K562 (cell line): ENCODE measurements around the gene SLC22A23. TPM values are rescaled to one million over a fixed set of nuclear protein-coding genes. Genes with fewer than 3 reads are reported as not detected.

Experiments
- ATAC-seq: fragments of 200-7000 bp; cut with Tn5 transposase; 3 replicates; pipeline ENCODE4 v1.9.1; 2020; ENCODE audit warnings: moderate library complexity
- Bru-seq: library from RNA; stranded (reverse); fragments of 400-500 nt; gene quantifications from one replicate; lab custom pipeline; 2021; lab: Mats Ljungman, UMichigan
- BruChase-seq, 2 experiments: library from RNA; stranded (reverse); fragments of 400-500 nt; gene quantifications; one replicate each; lab custom pipeline; 2021; lab: Mats Ljungman, UMichigan
- BruUV-seq: library from RNA; stranded (reverse); fragments of 400-500 nt; replicated peaks from 2 replicates; lab custom pipeline; 2021; lab: Mats Ljungman, UMichigan
- CTCF ChIA-PET: fragments of 300-600 bp; formaldehyde crosslinking; extraction: SDS; loops from one replicate; lab custom pipeline; 2021; ENCODE audit warnings: low intra/inter-chr PET ratio; lab: Yijun Ruan, JAX
- POLR2A ChIA-PET: fragments of 300-600, 350-650 bp; sonication (Branson Sonifier 250); formaldehyde crosslinking; extraction: SDS; loops from one replicate; lab custom pipeline; 2021; ENCODE audit warnings: antibody characterized with exemption, inconsistent platforms; lab: Yijun Ruan, JAX
- DNase-seq, 4 experiments: peaks; one replicate each; pipeline versions ENCODE4 v3.0.0 to v3.0.0-alpha.2; 2011 to 2018; ENCODE audit warnings: low spot score in 3 of 4, mixed read lengths in 3 of 4; ENCODE audit errors: extremely low read depth in 1 of 4
- FAIRE-seq: peaks from 2 replicates; lab custom pipeline; 2011; peaks lifted over from hg19 to GRCh38; lab: Jason Lieb, UNC
- H2AFZ ChIP-seq: 2 replicates; pipeline ENCODE4 v1.6.0; 2011; ENCODE audit warnings: low read depth, low read length, control low read depth, inconsistent platforms
- H3K27ac ChIP-seq: fragments of 200-600 bp; 3 replicates; pipeline ENCODE4 v1.8.0; 2011; ENCODE audit warnings: low read depth, mild to moderate bottlenecking, control low read depth, inconsistent platforms, low read length, moderate library complexity, mixed read lengths; ENCODE audit errors: extremely low read depth
- H3K27me3 ChIP-seq, 2 experiments: fragments of 300-600 bp in 1 of 2; 2 replicates in 1 of 2; 3 replicates in 1 of 2; pipeline versions ENCODE4 v1.6.0 to v1.8.0; 2011; ENCODE audit warnings: inconsistent platforms in 2 of 2, low read length in 2 of 2, mild to moderate bottlenecking in 1 of 2, mixed read lengths in 1 of 2, moderate library complexity in 1 of 2; ENCODE audit not compliant: control insufficient read depth in 2 of 2, insufficient read depth in 2 of 2
- H3K36me3 ChIP-seq: fragments of 300-600 bp; 3 replicates; pipeline ENCODE4 v1.8.0; 2011; ENCODE audit warnings: mild to moderate bottlenecking, low read length, inconsistent platforms; ENCODE audit not compliant: control insufficient read depth, insufficient read depth
- H3K4me1 ChIP-seq, 2 experiments: fragments of 200-600 bp in 1 of 2; replicated peaks in 1 of 2; 2 replicates in 1 of 2; 3 replicates in 1 of 2; pipeline versions ENCODE4 v1.5.1 to v1.8.0; 2011; ENCODE audit warnings: inconsistent platforms in 2 of 2, low read length in 2 of 2, mild to moderate bottlenecking in 1 of 2, mixed read lengths in 1 of 2, moderate library complexity in 1 of 2; ENCODE audit not compliant: control insufficient read depth in 2 of 2, insufficient read depth in 2 of 2
- H3K4me2 ChIP-seq: 2 replicates; pipeline ENCODE4 v1.6.1; 2011; ENCODE audit warnings: low read length, control low read depth, inconsistent platforms, mixed read lengths; ENCODE audit not compliant: insufficient read depth
- H3K4me3 ChIP-seq: fragments of 200-600 bp; sonication (generic), shearing (Covaris generic); 2 replicates; pipeline ENCODE4 v1.5.1; 2016; ENCODE audit warnings: control low read depth, inconsistent platforms
- H3K79me2 ChIP-seq: fragments of 200-600 bp; 3 replicates; pipeline ENCODE4 v1.8.0; 2011; ENCODE audit warnings: low read length, inconsistent platforms; ENCODE audit not compliant: control insufficient read depth, insufficient read depth
- H3K9ac ChIP-seq, 2 experiments: 2 replicates each; pipeline versions ENCODE4 v1.6.0 to v1.6.1; 2011; ENCODE audit warnings: low read depth in 2 of 2, low read length in 2 of 2, control low read depth in 1 of 2, inconsistent platforms in 1 of 2, mild to moderate bottlenecking in 1 of 2, mixed read lengths in 1 of 2; ENCODE audit not compliant: insufficient read depth in 1 of 2
- H3K9me1 ChIP-seq: one replicate; pipeline ENCODE4 v1.6.0; 2011; ENCODE audit warnings: inconsistent platforms, mild to moderate bottlenecking, low read length, moderate library complexity; ENCODE audit not compliant: control insufficient read depth, insufficient read depth
- H3K9me3 ChIP-seq: replicated peaks from 2 replicates; pipeline ENCODE4 v1.5.1; 2011; ENCODE audit warnings: low read depth, low read length, inconsistent platforms; ENCODE audit not compliant: control insufficient read depth, insufficient read depth
- H4K20me1 ChIP-seq: replicated peaks from 2 replicates; pipeline ENCODE4 v1.6.1; 2011; ENCODE audit warnings: low read length, inconsistent platforms, mixed read lengths; ENCODE audit not compliant: control insufficient read depth, insufficient read depth
- HMG20B ChIP-seq: fragments of 250-450 bp; sonication (Bioruptor Pico); IDR thresholded peaks from 2 replicates; pipeline ENCODE4 v1.5.0; 2021; ENCODE audit warnings: mild to moderate bottlenecking
- LCOR ChIP-seq: sonication (generic); formaldehyde crosslinking; IDR thresholded peaks from 2 replicates; pipeline ENCODE4 v1.8.0; 2022; ENCODE audit warnings: mild to moderate bottlenecking, missing genetic modification reagents
- PHF21A ChIP-seq: fragments of 450-650 bp; IDR thresholded peaks from 2 replicates; pipeline ENCODE4 v1.6.1; 2017; ENCODE audit warnings: low read depth, borderline replicate concordance
- RAD21 ChIP-seq, 2 experiments: fragments of 250-450 bp in 1 of 2; fragments of 450-650 bp in 1 of 2; sonication (Bioruptor Pico) in 1 of 2; formaldehyde crosslinking in 1 of 2; IDR thresholded peaks in 1 of 2; conservative IDR thresholded peaks in 1 of 2; 2 replicates each; pipeline versions ENCODE4 v1.4.0 to v1.8.0; 2020 to 2022; ENCODE audit warnings: mild to moderate bottlenecking in 2 of 2, moderate library complexity in 1 of 2
- TGIF2 ChIP-seq: sonication (generic); formaldehyde crosslinking; IDR thresholded peaks from 2 replicates; pipeline ENCODE4 v1.8.1; 2022; ENCODE audit warnings: mild to moderate bottlenecking, missing genetic modification reagents, moderate library complexity
- ZNF551 ChIP-seq: fragments of 250-450 bp; sonication (Bioruptor Pico); IDR thresholded peaks from 2 replicates; pipeline ENCODE4 v1.5.0; 2021; ENCODE audit warnings: mild to moderate bottlenecking, moderate library complexity
- ZNF830 ChIP-seq: fragments of 250-450 bp; sonication (Bioruptor Pico); IDR thresholded peaks from 2 replicates; pipeline ENCODE4 v1.5.0; 2021; ENCODE audit warnings: mild to moderate bottlenecking
- WGBS: fragments of 100-300 bp; shearing (Covaris generic); methylation state at CpG from one replicate; pipeline ENCODE4 v1.1.6; 2016; ENCODE audit warnings: low coverage, mixed read lengths; ENCODE audit not compliant: insufficient coverage; ENCODE audit errors: missing lambda C conversion rate; 5-methylcytosine and 5-hydroxymethylcytosine counted together
- in situ Hi-C: fragments of 300-500 bp; cut with MboI; formaldehyde crosslinking; loops from 4 replicates; pipeline ENCODE4 v1.15.0; 2018; ENCODE audit warnings: inconsistent platforms, mixed read lengths
- intact Hi-C: fragments of 100-400 bp; cut with micrococcal nuclease; formaldehyde crosslinking; loops from 2 replicates; pipeline ENCODE4 v1.14.2; 2022
- long read RNA-seq, 3 experiments: library from polyadenylated mRNA in 2 of 3; library from RNA in 1 of 3; unstranded in 2 of 3; stranded (forward) in 1 of 3; transcript quantifications; one replicate each; pipeline ENCODE4 v2.0.0, GENCODE V29; 2019 to 2022
- polyA minus RNA-seq, 3 experiments: library from RNA; depleted of rRNA, polyadenylated mRNA; stranded (reverse); fragments of >200 nt; gene quantifications; 2 replicates each; pipeline ENCODE4 v1.2.3, GENCODE V29; 2011
- polyA plus RNA-seq, 8 experiments: library from polyadenylated mRNA; depleted of rRNA in 4 of 8; stranded (reverse) in 5 of 8; unstranded in 3 of 8; fragments of >200 nt; fragmentation: Nextera tagmentation in 2 of 8; fragmentation: Illumina TruSeq in 1 of 8; extraction: Ambion mirVana in 2 of 8; extraction: Trizol in 1 of 8; gene quantifications; 2 replicates each; pipeline versions ENCODE4 v1.2.1 to v1.2.3, GENCODE V29; 2011 to 2014; ENCODE audit warnings: inconsistent platforms in 1 of 8, missing spikeins in 1 of 8
- total RNA-seq, 7 experiments: library from RNA; depleted of rRNA in 6 of 7; stranded (reverse); fragments of >200 nt in 6 of 7; fragmentation: Illumina TruSeq in 2 of 7; extraction: Trizol in 2 of 7; gene quantifications; 2 replicates each; pipeline versions ENCODE4 v1.2.1 to v1.2.3, GENCODE V29; 2011 to 2021; ENCODE audit warnings: low replicate concordance in 1 of 7
- TF ChIP-seq, protein P1 (sequence below): fragments of 250-450 bp; sonication (Bioruptor Pico); IDR thresholded peaks from 2 replicates; pipeline ENCODE4 v1.5.0; 2021

Gene SLC22A23
- 37.5 and 58.5 TPM in 2 replicates for total RNA-seq (2011; cell fraction: chromatin; rRNA removed; ENCODE audit: low replicate concordance)
- total RNA-seq (2011; cell fraction: nucleolus; rRNA removed) = 38.7 and 44.9 TPM in 2 replicates
- 41.6 and 49.3 TPM in 2 replicates for total RNA-seq (2011; cell fraction: nucleoplasm; rRNA removed)
- 4.0 TPM in 2 replicates for total RNA-seq (2014; rRNA removed)
- total RNA-seq (2014; rRNA removed; fragmentation: Illumina TruSeq; extraction: Trizol) = 1.6 and 1.9 TPM in 2 replicates
- total RNA-seq (2015; rRNA removed; fragmentation: Illumina TruSeq; extraction: Trizol) = 1.1 and 1.2 TPM in 2 replicates
- 7.3 and 8.7 TPM in 2 replicates for total RNA-seq (2021)
- 2.1 and 3.2 TPM in 2 replicates for polyA plus RNA-seq (2011; rRNA removed)
- 3.3 and 3.5 TPM in 2 replicates for polyA plus RNA-seq (2011; cell fraction: cytosol; rRNA removed)
- 7.3 and 12.9 TPM in 2 replicates for polyA plus RNA-seq (2011; cell fraction: nucleus; rRNA removed)
- 3.6 and 8.0 TPM in 2 replicates for polyA plus RNA-seq (2012)
- polyA plus RNA-seq (2014; fragmentation: Illumina TruSeq; extraction: Trizol) = 4.1 and 5.4 TPM in 2 replicates
- under 1 TPM; 0.30 to 0.32 TPM for polyA plus RNA-seq (2014; fragmentation: Nextera tagmentation; extraction: Ambion mirVana)
- polyA plus RNA-seq (2014; rRNA removed) = 2.5 and 4.7 TPM in 2 replicates
- 6.7 and 10.2 TPM in 2 replicates for polyA minus RNA-seq (2011; rRNA and poly(A)+ RNA removed)
- 5.6 and 7.4 TPM in 2 replicates for polyA minus RNA-seq (2011; cell fraction: cytosol; rRNA and poly(A)+ RNA removed)
- polyA minus RNA-seq (2011; cell fraction: nucleus; rRNA and poly(A)+ RNA removed) = 13.2 and 15.6 TPM in 2 replicates
- percentile 60 among the genes with signal in this experiment for Bru-seq, nascent RNA
- BruChase-seq, experiment 1, labeled RNA remaining after a 2-hour chase = percentile 62 among the genes with signal in this experiment
- percentile 62 among the genes with signal in this experiment for BruChase-seq, experiment 2, labeled RNA remaining after a 6-hour chase
- long read RNA-seq, experiment 1, full-length matches to known transcripts = 8 of 114 reads
- long read RNA-seq, experiment 1, partial matches to known transcripts = 1 of 114 reads
- long read RNA-seq, experiment 1, other reads (novel, unspliced or antisense) = 105 of 114 reads
- long read RNA-seq, experiment 2, full-length matches to known transcripts = 2 of 10 reads
- long read RNA-seq, experiment 2, partial matches to known transcripts = 0 of 10 reads
- long read RNA-seq, experiment 2, other reads (novel, unspliced or antisense) = 8 of 10 reads
- long read RNA-seq, experiment 3, full-length matches to known transcripts = 1 of 4 reads
- long read RNA-seq, experiment 3, partial matches to known transcripts = 0 of 4 reads
- long read RNA-seq, experiment 3, other reads (novel, unspliced or antisense) = 3 of 4 reads

- H3K4me2 ChIP-seq = peak within 1 kb of the TSS; percentile 82
- no peaks in the 10 kb centered on the region for H3K9me3 ChIP-seq
- H3K4me1 ChIP-seq = peaks cover 24 to 45% of the 10 kb centered on the region in 2 experiments
- peaks cover 17% of the 10 kb centered on the region for H4K20me1 ChIP-seq
- CTCF ChIA-PET = interaction anchor here (0.6 to 1.7 kb wide), 2 partner anchors 75 to 178 kb away, joined by 3 to 8 read pairs; no protein-coding TSS in a partner anchor
- ATAC-seq = peak; percentile 80
- 0 out of 5 replicates have a peak, but pooled peaks cover 0 to 7% of the 10 kb centered on the region in 2 experiments for H3K27me3 ChIP-seq
- H3K79me2 ChIP-seq = peaks cover 25% of the 10 kb centered on the region
- DNase-seq = peak; percentile 86 to 99 (median 98)
- no peak within 1 kb of the TSS; the same call in 1 of the 3 replicates for H3K27ac ChIP-seq
- POLR2A ChIA-PET = interaction anchor here (0.8 kb wide), 1 partner anchor 131 kb away, joined by 3 read pairs; no protein-coding TSS in a partner anchor
- peak within 1 kb of the TSS; percentile 62 to 89; a peak in 3 of 4 replicates for H3K9ac ChIP-seq
- no peaks in the 10 kb centered on the region for H3K9me1 ChIP-seq
- FAIRE-seq = no peak
- no TSS peak for BruUV-seq
- intact Hi-C loops = loop anchor here (1.0 to 5.0 kb wide), 2 partner anchors 178 to 275 kb away; no protein-coding TSS in a partner anchor
- peak within 1 kb of the TSS; percentile 50 for H3K4me3 ChIP-seq
- no peaks in the 10 kb centered on the region; the same call in 2 of the 3 replicates for H3K36me3 ChIP-seq
- WGBS = 4% methylated on average over 49 of the region's 97 CpGs
- in situ Hi-C loops = no loop called here
- H2AFZ ChIP-seq = peak within 1 kb of the TSS; percentile 77
- TF ChIP-seq ZNF551 = no peak
- TF ChIP-seq ZNF830 (CRISPR knock-in tag) = no peak
- TF ChIP-seq LCOR (CRISPR knock-in tag) = no peak
- TF ChIP-seq PHF21A = no peak
- TF ChIP-seq, protein P1, sequence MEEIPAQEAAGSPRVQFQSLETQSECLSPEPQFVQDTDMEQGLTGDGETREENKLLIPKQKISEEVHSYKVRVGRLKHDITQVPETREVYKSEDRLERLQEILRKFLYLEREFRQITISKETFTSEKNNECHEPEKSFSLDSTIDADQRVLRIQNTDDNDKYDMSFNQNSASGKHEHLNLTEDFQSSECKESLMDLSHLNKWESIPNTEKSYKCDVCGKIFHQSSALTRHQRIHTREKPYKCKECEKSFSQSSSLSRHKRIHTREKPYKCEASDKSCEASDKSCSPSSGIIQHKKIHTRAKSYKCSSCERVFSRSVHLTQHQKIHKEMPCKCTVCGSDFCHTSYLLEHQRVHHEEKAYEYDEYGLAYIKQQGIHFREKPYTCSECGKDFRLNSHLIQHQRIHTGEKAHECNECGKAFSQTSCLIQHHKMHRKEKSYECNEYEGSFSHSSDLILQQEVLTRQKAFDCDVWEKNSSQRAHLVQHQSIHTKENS = no peak
- peak in 1 of 2 experiments; percentile 55; a peak in 3 of 4 replicates for TF ChIP-seq RAD21 (CRISPR knock-in tag; conservative IDR thresholded peaks at IDR 0.05 in 1 of 2, IDR thresholded peaks at IDR 0.05 in 1 of 2)
- peak; percentile 34; the same call in 1 of the 2 replicates for TF ChIP-seq TGIF2
- TF ChIP-seq HMG20B (CRISPR knock-in tag) = no peak
Observed at GRCh38 chr6:3456898-3457709, at the start of gene SLC22A23. TSS of gene SLC22A23 (minus strand) at chr6:3457050. CDS start at chr6:3456559, 491 bp downstream.
